GM23338 (cell line): ENCODE measurements around the gene KLHDC9.

Experiments
- CREB1 ChIP-seq: fragments of 250-450 bp; sonication (Bioruptor Pico); IDR thresholded peaks from 2 replicates; pipeline ENCODE4 v1.5.0; 2020; ENCODE audit warnings: low read depth, mild to moderate bottlenecking, moderate library complexity
- CTCF ChIP-seq, 2 experiments: fragments of 200-600 bp in 1 of 2; sonication (generic) in 1 of 2; conservative IDR thresholded peaks; 2 replicates each; pipeline versions ENCODE4 v1.5.1 to v1.6.1; 2016 to 2017; ENCODE audit warnings: antibody characterized with exemption in 2 of 2, low read depth in 2 of 2, mild to moderate bottlenecking in 2 of 2, moderate library complexity in 1 of 2
- EZH2 ChIP-seq: fragments of 200-600 bp; sonication (generic); IDR thresholded peaks from one replicate; pipeline ENCODE4 v1.8.0; 2017; ENCODE audit warnings: antibody characterized with exemption, mild to moderate bottlenecking, low read depth; ENCODE audit not compliant: unreplicated experiment
- EZH2phosphoT487 ChIP-seq: fragments of 200-600 bp; sonication (generic); IDR thresholded peaks from one replicate; pipeline ENCODE4 v1.8.1; 2018; ENCODE audit warnings: antibody characterized with exemption; ENCODE audit not compliant: unreplicated experiment
- JUNB ChIP-seq: IDR thresholded peaks from one replicate; pipeline ENCODE4 v1.6.1; 2016; ENCODE audit warnings: antibody characterized with exemption; ENCODE audit not compliant: unreplicated experiment
- POLR2AphosphoS5 ChIP-seq: IDR thresholded peaks from 2 replicates; pipeline ENCODE4 v1.6.1; 2016; ENCODE audit warnings: antibody characterized with exemption, low read depth
- REST ChIP-seq: IDR thresholded peaks from one replicate; pipeline ENCODE4 v1.6.1; 2018; ENCODE audit warnings: antibody characterized with exemption; ENCODE audit not compliant: unreplicated experiment
- STAT1 ChIP-seq: IDR thresholded peaks from one replicate; pipeline ENCODE4 v1.6.1; 2016; ENCODE audit warnings: antibody characterized with exemption; ENCODE audit not compliant: unreplicated experiment
- ZNF331 ChIP-seq: fragments of 250-450 bp; sonication (Bioruptor Pico); IDR thresholded peaks from 2 replicates; pipeline ENCODE4 v1.5.0; 2020; ENCODE audit warnings: low read depth, mild to moderate bottlenecking, moderate library complexity
- ZNF462 ChIP-seq: fragments of 250-450 bp; sonication (Bioruptor Pico); IDR thresholded peaks from 2 replicates; pipeline ENCODE4 v1.5.0; 2020; ENCODE audit warnings: mild to moderate bottlenecking, moderate library complexity

- TF ChIP-seq POLR2AphosphoS5 = no peak
- TF ChIP-seq STAT1 = no peak
- no peak for TF ChIP-seq CTCF (conservative IDR thresholded peaks at IDR 0.05; ENCODE audit: low read depth in 2 of 2)
- TF ChIP-seq EZH2 = no peak
- TF ChIP-seq CREB1 (CRISPR knock-in tag) = no peak
- TF ChIP-seq REST = no peak
- no peak for TF ChIP-seq ZNF462 (CRISPR knock-in tag)
- TF ChIP-seq JUNB = no peak
- TF ChIP-seq EZH2phosphoT487 = no peak
- TF ChIP-seq ZNF331 (CRISPR knock-in tag) = no peak
These were observed 7.1 kb upstream of the KLHDC9 start for GRCh38 chr1:161091093-161091492.
